Esophagus muscularis mucosa (tissue), 3 donors: ENCODE data around the gene TTC6.

Source experiments
- CTCF ChIP-seq, 3 experiments: fragments of 200-600 bp in 2 of 3; fragments of 450-650 bp in 1 of 3; sonication (generic) in 2 of 3; IDR thresholded peaks; one replicate each; pipeline ENCODE4 v1.5.1; 2017 to 2019; ENCODE audit warnings: antibody characterized with exemption in 3 of 3, mild to moderate bottlenecking in 2 of 3, moderate library complexity in 1 of 3
- POLR2A ChIP-seq: fragments of 450-650 bp; IDR thresholded peaks from one replicate; pipeline ENCODE4 v1.6.1; 2017; ENCODE audit warnings: antibody characterized with exemption, moderate library complexity, mild to moderate bottlenecking, low read depth

GRCh38 chr14:37641117-37641516 is 45.7 kb downstream of the TTC6 start:
- TF ChIP-seq POLR2A: no peak
- TF ChIP-seq CTCF (IDR thresholded peaks at IDR 0.05): no peak
